Measurements from ENCODE around the gene MEX3C.

Gene MEX3C

GRCh38 chr18:51153659-51154371 lies 43.7 kb downstream of the MEX3C start:
- DNase-seq (ENCODE audit: low read depth in 2 of 2) = peak; percentile 18 to 19

DNA sequence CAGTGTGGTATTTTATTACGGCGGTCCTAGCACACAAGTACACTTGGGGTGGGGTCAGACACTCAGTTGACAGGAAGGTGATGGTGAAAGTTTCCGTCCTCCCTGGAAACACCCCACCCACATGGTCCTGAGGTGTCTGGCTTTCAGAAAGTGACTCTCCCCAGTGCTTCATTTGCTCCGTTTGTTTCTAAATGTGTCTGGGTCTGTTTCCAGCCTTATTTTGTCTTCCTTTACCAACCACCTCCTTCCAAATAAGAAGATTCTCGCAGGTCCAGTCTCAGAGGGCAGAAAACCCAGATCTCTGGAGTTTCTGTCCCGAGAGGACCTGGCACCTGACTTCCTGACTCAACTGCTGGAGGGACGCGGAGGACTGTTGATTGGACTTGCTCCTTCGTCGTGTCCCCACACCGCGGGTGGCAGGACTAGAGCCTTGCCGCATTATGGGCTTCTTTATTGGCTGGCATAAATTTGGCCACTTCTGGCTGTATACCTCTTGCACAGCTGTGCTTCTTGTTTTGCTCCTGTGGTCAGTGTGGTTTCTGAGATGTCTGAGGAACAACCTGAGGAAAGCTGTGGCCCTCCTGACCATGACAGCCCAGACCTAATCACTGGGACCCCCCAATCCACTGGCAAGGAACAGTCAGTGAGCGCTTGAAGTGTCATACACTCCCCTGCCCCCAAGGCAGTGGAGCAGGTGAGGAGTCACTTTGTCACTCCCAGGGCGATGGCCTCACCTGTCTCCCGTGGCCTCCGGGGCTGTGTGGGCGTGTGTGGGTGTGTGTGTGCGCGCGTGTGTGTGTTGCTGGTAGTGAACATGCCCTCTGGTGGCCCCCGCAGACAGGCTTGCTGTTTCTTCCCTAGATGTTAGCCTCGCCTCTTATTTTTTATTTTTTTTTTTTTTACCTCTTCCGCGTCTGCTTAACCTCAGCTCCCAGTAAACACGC lies 45.6 kb downstream of the MEX3C start:
- DNase-seq (ENCODE audit: low read depth in 2 of 2) = peak; percentile 41 to 66

- DNase-seq (ENCODE audit: low read depth in 2 of 2) = no peak
Measured at GRCh38 chr18:51151185-51151567, 46.3 kb downstream of the MEX3C start.

- DNase-seq (ENCODE audit: low read depth in 2 of 2) = no peak
Measured at GRCh38 chr18:51150113-51150700, 47.3 kb downstream of the MEX3C start.

GRCh38 chr18:51149670-51150069 lies 47.8 kb downstream of the MEX3C start:
- DNase-seq (ENCODE audit: low read depth in 2 of 2) = no peak

GRCh38 chr18:51146909-51147308 lies 50.6 kb downstream of the MEX3C start:
- no peak for DNase-seq (ENCODE audit: low read depth in 2 of 2)

DNA sequence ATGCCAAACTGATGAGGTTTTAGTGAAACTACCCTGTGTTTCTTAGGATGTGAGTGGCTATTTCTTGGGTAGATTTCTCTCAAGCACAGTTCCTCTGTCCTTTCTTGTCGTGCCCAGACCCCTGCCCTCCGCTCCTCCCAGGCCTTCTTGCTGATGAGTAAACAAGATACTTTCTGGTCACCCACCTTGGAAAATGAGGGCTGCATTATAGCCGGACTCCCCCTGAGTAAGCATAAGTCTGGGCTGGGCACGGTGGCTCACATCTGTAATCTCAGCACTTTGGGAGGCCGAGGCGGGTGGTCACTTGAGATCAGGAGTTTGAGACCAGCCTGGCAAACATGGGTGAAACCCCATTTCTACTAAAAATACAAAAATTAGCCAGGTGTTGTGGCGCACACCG lies 58.5 kb downstream of the MEX3C start:
- no peak for DNase-seq (ENCODE audit: low read depth in 2 of 2)

DNA sequence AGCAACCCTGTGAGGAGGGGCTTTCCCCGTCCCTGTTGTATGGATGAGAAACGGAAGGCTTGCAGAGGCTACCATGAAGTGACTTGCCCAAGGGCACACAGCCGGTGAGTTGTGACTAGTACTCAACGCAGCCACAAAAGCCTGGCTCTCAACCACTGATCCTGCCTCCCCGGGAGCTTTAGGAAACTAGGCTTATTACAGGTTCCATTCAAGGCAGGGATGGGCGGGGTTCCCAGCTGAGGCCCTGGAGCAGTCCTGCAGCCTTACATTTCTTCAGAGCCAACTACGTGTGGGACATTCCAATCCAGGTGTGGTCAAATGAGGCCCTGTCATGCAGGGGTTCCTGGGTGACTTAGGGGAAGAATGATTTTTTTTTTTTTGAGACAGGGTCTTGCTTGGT lies 59.6 kb downstream of the MEX3C start:
- no peak for DNase-seq (ENCODE audit: low read depth in 2 of 2)

GRCh38 chr18:51137026-51137729 lies 60.3 kb downstream of the MEX3C start:
- no peak for DNase-seq (ENCODE audit: low read depth in 2 of 2)

DNA sequence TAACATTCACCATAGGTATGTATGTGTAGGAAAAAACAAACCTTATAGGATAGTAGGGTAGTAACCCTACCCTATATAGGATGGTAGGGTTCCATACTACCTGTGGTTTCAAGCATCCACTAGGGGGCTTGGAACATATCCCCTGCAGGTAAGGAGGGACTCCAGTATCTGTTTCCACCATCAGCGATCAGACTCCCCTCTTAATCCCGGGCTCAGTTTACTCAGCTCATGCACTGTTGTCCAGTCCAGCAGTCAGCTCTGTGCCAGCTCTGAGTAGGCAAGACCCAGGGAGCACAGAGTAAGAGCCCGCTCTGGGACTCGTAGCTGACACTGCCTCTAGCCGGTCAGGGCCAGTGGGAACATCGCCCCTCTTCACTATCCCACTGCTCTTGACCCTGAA lies 61.7 kb downstream of the MEX3C start:
- DNase-seq (ENCODE audit: low read depth in 2 of 2) = no peak

DNA sequence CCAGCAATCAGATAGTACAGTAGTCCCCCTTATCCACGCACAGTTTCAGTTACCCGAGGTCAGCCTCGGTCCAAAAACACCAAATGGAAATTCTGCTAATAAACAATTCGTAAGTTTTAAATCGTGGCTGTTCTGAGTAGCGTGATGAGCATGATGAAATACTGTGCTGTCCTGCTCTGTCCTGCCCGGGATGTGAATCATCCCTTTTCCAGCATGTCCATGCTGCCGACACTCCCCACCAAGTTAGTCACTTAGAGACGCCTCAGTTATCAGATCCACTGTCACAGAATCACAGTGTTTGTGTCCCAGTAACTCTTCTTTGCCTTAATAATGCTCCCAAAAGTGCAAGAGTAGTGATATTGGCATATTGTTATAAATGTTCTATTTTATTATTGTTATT lies 62.1 kb downstream of the MEX3C start:
- DNase-seq (ENCODE audit: low read depth in 2 of 2) = no peak

DNA sequence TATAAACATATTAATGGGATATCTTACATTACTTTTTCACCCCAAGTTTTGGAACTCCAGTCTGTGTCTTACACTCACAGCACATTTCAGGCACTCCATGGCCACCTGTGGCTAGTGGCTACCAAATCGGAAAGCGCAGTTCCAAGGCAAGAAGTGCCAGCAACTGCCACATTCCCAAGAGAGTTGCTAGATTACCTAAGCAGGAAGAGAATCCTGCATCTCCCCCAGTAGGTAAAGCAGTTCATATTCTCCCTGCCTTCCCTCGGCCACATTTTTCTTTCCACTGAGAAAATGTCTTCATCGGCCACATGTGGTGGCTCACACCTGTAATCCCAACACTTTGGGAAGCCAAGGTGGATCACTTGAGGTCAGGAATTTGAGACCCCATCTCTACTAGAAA lies 62.8 kb downstream of the MEX3C start:
- no peak for DNase-seq (ENCODE audit: low read depth in 2 of 2)

DNA sequence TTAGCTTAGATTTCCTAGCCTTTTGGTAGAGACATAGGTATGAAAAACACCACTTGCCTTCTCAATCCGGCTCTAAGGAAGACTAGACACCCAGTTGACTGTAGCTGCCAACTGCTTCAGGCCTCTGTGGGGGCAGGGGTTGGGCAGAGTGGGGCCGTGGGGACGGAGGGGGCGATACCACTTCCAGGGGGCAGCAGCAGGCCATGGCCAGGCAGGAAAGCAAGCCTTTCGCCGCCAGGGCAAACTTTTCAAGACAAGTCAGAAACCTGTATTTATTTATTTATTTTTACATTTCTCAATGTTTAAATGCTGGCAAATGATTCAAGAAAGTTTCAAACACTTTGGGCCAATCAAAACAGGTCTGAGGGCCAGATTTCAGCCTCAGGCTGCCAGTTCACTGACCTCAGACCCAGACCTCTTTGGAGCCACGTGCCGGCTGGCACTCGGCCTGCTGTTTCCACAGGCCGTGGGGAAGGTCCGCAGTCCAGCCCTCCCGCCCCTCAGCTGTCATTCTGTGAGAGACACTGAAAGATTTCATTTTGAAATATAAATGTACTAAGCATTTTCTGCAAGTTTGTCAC lies 63.8 kb downstream of the MEX3C start:
- DNase-seq (ENCODE audit: low read depth in 2 of 2) = no peak

- DNase-seq (ENCODE audit: low read depth in 2 of 2) = no peak
Measured at GRCh38 chr18:51132256-51132935, 65.1 kb downstream of the MEX3C start.

GRCh38 chr18:51128533-51128932 lies 68.9 kb downstream of the MEX3C start:
- no peak for DNase-seq (ENCODE audit: low read depth in 2 of 2)

- no peak for DNase-seq (ENCODE audit: low read depth in 2 of 2)
Measured at GRCh38 chr18:51127664-51128063, 69.8 kb downstream of the MEX3C start.

GRCh38 chr18:51125976-51126375 lies 71.5 kb downstream of the MEX3C start:
- no peak for DNase-seq (ENCODE audit: low read depth in 2 of 2)
